ENCODE measurements around the gene LAMA5.

LAMA5 gene

DNA sequence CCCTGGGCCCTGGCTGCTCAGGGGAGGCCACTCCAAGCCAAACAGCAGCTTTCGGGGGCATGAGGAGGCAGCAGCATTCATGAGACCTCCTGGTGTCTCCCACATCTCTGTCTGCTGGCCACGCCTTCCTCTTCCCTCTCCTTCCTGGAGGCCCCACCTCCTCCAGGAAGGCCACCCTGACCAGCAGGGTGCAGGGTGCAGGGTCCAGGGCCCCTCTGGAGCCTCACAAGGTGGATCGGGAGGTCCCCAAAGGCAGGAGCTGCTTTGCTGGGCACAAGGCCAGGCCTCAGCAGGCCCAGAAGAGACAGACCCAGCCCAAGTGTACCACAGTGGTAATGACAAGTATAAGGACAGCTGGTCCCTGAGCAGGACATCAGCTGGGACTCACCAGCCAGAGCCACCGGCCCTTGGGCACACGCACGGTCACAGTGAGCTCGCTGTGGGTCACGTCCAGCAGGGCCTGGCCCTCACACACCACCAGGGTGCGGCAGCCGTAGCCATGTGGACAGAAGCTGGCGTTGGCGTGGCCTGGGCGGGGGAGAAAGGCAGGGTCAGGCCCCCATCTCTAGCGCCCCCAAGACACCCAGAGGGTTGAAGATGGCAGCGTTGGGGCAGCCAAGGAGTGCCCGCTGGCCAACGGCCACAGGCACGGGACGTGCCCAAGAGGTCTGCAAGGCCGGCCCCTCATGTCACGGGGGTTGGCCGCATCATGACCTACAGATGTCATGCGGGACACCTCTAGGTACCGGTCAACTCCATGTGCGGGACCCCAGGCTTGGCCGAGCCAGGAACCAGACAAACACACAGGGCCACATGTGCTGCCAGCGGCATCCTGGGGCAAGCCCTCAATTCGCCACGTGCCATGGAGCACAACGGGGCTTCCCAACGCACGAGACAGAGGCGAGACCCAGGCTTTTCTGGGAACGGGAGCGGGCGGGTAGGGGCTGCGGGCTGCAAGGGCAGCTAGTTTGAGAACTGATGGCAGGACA, 37.4 kb downstream of the LAMA5 start:
- no peaks in the 10 kb centered on the region for H3K9me3 Mint-ChIP-seq (ENCODE audit: low read depth)
- H3K4me1 Mint-ChIP-seq (ENCODE audit: low read depth), result no peaks in the 10 kb centered on the region
- H3K36me3 Mint-ChIP-seq, result no peaks in the 10 kb centered on the region
- H3K4me3 Mint-ChIP-seq, result no peak overlapping the region
- H3K27me3 Mint-ChIP-seq, result no peaks in the 10 kb centered on the region
- H3K27ac Mint-ChIP-seq, result no peak overlapping the region

DNA sequence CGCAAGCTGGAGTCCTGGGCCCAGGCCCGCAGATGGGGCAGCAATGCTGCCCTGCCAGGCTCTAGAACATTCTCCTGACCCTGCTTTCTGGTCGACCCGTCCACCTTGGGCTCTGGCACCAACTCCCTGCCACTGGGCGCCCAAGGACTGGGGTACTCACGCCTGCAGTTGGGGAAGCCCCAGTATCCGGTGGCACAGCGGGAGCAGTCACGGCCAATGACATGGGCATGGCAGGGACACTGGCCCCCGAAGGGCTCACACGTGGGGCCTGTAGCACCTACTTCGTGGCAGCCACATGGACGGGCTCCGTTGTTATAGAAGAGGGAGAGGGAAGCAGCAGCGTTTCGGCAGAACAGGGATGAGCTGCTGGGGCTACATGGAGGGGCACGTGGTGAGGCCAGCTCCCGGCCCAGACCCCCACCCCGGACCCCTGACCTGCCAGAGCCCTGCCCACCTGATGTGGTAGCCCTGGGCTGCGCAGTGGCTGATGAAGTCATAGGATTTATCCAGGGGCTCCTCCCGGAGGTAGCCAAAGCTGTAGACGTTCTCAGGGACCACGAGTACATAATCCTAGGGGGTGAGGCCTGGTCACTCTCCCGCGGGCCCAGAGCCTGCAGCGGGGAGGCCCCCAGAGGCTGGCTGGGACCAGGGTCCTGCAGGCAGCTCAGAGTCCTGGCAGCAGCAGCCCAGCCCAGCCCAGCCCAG, 38.3 kb downstream of the LAMA5 start:
- Mint-ChIP-seq H3K4me3 (no peak overlapping the region), H3K9me3 (ENCODE audit: low read depth) (no peaks in the 10 kb centered on the region), H3K36me3 (no peaks in the 10 kb centered on the region), H3K4me1 (ENCODE audit: low read depth) (no peaks in the 10 kb centered on the region), H3K27me3 (no peaks in the 10 kb centered on the region), H3K27ac (no peak overlapping the region)

DNA sequence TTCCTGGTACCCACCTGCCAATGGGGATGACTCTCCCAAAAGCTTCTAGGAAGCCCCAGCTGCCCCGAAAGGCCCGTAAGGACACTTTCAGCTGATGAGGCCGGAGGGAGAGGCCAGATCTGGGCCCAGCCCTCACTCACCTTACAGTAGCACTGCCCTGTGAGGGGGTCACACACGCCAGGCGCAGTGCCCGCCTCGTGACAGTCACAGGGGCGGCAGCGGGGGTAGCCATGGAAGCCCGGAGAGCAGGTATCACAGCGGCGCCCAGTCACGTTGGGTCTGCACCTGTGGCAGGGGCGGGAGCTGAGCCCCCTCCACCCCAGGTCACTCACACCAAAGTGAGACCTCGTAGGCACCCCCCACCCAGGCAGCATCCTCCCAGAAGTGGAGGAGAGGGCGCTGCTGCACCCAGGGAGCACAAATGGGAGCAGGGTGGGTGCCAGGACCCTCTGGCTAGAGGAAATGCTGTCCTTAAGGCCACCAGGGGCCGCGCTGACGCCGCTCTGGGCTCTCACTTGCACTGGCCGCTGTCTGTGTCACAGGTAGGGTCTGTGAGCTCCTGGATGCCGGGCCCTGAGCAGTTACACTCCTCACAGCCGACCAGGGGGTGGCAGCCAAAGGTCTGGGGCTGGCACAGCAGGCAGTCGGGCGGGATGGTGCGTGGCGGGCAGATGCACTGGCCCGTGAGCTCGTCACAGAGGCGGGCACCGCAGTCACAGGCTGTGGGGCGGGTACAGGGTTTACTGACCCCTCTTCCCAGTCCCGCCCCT, 39.2 kb downstream of the LAMA5 start:
- no peaks in the 10 kb centered on the region for H3K4me1 Mint-ChIP-seq (ENCODE audit: low read depth)
- H3K4me3 Mint-ChIP-seq, result no peak overlapping the region
- H3K27ac Mint-ChIP-seq, result no peak overlapping the region
- H3K36me3 Mint-ChIP-seq, result no peaks in the 10 kb centered on the region
- no peaks in the 10 kb centered on the region for H3K27me3 Mint-ChIP-seq
- no peaks in the 10 kb centered on the region for H3K9me3 Mint-ChIP-seq (ENCODE audit: low read depth)

DNA sequence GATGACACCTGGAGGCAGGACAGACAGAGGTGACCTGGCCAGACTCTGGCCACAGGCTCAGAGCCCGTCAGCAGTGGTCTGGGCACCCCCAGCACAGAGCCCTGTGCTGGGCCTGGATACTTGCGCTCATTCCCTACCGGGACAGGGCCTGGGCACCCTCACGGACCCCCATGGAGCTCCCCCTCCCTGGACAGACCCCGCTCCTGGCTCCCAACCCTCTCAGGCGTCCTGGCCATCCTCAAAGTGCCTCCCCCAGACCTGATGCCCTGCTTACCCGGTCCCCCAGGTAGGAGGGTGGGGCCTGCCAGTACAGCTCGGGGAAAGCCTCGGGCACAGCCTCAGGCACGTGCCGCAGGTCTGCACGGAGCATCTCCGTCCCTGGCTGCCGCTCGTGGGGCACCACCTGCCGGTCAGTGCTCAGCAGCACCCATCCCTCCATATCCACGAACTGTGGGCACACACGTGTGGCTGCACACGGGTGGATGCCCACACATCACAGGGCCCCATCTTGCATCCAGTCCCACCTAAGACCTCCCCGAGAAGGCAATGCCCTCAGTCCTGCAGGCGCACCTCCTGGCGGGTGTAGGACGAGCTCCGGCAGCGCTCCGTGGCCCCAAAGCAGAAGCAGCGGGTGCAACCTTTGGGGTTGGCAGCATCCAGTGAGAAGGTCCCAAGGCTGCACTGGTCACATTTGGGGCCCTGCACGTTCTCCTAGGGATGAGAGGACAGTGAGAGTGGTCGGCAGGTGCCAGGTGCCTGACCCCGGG, 40.0 kb downstream of the LAMA5 start:
- no peaks in the 10 kb centered on the region for H3K4me1 Mint-ChIP-seq (ENCODE audit: low read depth)
- no peak overlapping the region for H3K27ac Mint-ChIP-seq
- no peaks in the 10 kb centered on the region for H3K9me3 Mint-ChIP-seq (ENCODE audit: low read depth)
- H3K36me3 Mint-ChIP-seq, result no peaks in the 10 kb centered on the region
- no peak overlapping the region for H3K4me3 Mint-ChIP-seq
- no peaks in the 10 kb centered on the region for H3K27me3 Mint-ChIP-seq

DNA sequence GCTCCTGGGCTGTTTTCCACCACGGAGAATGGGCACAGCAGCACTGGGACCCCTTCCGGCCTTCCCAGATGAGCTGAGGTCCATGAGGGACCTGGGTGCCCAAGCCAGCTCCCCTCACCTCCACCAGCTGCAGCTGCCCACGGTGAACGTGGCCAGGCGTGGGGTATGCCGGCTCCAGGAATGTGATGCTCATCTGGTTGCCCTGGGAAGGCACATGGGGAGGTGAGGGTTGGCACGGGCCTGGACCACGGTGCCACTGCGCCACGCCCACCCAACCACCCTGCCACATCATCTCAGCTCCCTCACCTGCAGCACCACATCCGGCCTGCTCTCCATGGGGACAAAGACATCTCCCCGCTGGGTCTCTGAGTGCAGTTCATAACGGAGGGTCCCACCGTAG, 40.6 kb downstream of the LAMA5 start:
- H3K27me3 Mint-ChIP-seq, result no peaks in the 10 kb centered on the region
- no peaks in the 10 kb centered on the region for H3K9me3 Mint-ChIP-seq (ENCODE audit: low read depth)
- H3K4me3 Mint-ChIP-seq, result no peak overlapping the region
- no peaks in the 10 kb centered on the region for H3K36me3 Mint-ChIP-seq
- no peaks in the 10 kb centered on the region for H3K4me1 Mint-ChIP-seq (ENCODE audit: low read depth)
- no peak overlapping the region for H3K27ac Mint-ChIP-seq

DNA sequence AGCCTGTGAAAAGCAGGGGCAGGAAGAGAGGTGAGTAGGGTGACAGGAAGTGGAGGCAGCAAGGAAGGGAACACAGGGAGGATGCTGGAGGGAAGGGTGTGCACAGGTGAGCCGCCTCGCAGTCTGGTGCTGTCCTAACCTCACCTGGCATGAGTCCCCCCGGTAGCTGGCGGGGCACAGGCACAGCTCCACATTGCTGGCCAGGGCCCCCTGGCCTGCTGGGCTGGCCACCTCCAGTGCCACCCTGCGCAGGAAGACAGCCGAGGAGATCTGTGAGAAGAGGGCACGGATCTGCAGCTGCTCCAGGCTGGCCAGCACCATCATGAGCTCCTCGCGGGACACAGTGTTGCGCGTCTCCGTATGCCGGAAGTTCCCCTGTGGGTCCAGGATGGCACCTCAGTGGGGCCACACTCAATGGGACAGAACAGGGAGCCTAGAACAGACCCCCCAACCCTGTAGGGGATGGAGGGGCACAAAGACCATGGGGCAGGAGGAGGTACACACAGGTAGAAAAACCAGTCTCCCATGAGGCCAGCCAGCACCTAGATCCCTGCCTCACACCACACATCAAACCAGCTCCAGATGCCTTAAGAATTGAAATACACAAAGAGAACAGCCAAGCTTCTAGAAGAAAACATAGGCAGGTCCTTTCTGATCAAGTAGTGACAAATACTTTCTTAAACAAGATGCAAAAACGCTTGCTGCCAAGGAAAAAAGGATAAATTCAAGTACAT, 41.8 kb downstream of the LAMA5 start:
- Mint-ChIP-seq H3K27me3 (no peaks in the 10 kb centered on the region), H3K4me1 (ENCODE audit: low read depth) (no peaks in the 10 kb centered on the region), H3K27ac (no peak overlapping the region), H3K36me3 (no peaks in the 10 kb centered on the region), H3K9me3 (ENCODE audit: low read depth) (no peaks in the 10 kb centered on the region), H3K4me3 (no peak overlapping the region)

DNA sequence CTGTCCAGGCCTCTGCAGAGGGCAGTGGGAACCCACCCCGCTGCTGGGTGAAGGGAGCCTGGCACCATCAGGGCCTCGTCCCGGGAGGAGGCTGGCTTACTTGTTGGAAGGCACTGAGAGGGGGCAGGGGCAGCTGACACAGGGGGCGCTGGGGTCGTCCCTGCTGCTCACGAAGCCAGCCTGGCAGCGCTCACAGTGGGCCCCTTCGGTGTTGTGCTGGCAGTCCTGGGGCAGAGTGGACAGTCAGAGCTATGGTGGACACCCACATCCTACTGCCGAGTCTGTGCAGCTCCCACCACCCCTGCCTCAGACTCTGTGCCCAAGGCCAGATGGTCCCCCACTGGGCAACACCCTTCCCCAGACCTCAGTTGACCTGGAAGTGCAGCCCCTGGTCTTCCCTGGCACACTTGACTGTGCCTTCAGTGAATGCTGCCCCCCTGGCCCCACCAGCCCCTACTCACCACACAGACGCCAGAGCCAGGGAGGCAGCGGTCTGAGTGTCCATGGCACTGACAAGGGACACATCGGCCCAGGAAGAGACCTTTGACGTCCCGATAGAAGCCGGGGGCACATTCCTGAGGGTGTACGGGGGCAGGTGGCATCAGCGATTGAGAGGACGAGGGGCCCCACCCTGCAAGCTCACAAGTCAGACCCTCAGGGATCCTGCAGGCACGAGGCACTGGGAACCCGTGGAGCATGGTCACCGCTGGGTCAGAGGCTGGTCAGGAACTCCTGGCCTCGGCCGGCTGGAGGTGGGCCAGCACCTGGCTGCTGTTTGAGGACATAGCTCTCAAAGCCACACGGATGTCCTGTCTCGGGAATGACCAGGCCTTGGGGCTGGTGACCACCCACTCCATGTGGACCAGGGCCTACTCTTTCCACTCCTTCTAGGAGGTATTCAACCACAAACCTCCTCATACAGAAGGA, 42.9 kb downstream of the LAMA5 start:
- Mint-ChIP-seq H3K27ac (no peak overlapping the region), H3K36me3 (no peaks in the 10 kb centered on the region), H3K27me3 (no peaks in the 10 kb centered on the region), H3K4me1 (ENCODE audit: low read depth) (no peaks in the 10 kb centered on the region), H3K4me3 (no peak overlapping the region), H3K9me3 (ENCODE audit: low read depth) (no peaks in the 10 kb centered on the region)

DNA sequence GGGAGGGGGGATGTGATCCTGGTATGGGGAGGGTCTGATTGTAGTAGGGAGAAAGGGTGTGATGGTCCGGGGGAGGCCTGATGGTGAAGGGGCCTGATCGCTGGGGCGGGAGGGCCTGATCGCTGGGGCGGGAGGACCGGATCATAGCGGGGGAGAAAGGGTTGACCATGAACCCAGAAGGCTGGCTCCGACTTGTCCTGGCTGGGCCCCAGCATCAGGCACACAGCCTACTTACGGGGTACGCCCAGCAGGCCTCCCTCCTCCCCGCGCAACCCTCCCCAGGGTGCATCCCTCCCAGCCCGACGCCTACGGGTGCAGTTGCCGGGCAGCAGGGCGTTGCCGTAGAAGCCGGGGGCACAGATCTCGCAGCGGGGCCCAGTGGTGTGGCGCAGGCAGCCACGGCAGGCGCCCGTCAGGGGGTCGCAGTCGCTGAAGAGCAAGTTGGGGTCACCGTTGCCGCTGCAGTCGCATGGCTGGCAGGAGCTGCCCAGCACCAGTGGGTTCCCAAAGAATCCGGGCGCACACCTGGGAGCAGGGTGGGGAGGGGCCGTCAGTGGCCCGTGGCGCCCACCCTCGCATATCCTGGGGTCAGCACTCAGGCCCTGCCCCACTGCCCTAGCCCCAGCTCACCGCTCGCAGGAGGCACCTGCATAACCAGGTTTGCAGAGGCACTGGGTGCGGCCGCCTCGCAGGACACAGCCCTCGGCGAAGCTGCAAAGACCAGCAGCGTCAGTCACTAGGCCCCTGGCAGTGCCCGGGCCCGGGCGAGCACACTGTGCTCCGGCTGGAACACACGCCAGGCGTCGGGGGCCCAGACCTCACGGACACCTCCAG, 43.7 kb downstream of the LAMA5 start:
- Mint-ChIP-seq H3K27me3 (no peaks in the 10 kb centered on the region), H3K36me3 (no peaks in the 10 kb centered on the region), H3K9me3 (ENCODE audit: low read depth) (no peaks in the 10 kb centered on the region), H3K4me1 (ENCODE audit: low read depth) (no peaks in the 10 kb centered on the region), H3K27ac (no peak overlapping the region), H3K4me3 (no peak overlapping the region)

DNA sequence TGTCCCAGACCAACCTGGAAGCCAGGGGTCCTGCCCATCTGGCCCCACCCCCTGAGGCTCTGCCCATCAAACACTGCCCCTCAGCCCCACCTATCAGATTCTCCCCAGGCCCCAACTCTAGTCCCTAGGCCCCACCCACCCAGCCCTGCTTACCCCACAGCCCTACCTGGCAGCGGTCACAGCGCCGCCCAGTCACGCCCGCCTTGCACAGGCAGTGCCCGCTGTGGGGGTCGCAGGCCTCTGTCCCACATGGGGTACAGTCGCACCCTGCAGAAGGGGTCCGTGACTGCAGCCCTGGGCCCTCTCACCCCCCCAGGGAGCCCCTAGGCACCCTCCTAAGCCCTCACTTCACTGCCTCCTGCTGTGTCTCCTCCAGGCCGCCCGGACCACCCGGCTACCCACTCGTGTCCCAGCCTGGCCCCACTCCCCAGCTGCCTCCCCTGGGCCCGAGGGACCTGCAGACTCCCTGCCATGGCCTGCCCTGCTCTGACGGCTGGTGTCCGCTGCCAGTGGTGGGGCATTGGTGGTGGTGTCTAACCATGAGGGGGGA, 44.5 kb downstream of the LAMA5 start:
- H3K9me3 Mint-ChIP-seq (ENCODE audit: low read depth), result no peaks in the 10 kb centered on the region
- no peaks in the 10 kb centered on the region for H3K27me3 Mint-ChIP-seq
- no peaks in the 10 kb centered on the region for H3K4me1 Mint-ChIP-seq (ENCODE audit: low read depth)
- H3K4me3 Mint-ChIP-seq, result no peak overlapping the region
- H3K36me3 Mint-ChIP-seq, result no peaks in the 10 kb centered on the region
- no peak overlapping the region for H3K27ac Mint-ChIP-seq

DNA sequence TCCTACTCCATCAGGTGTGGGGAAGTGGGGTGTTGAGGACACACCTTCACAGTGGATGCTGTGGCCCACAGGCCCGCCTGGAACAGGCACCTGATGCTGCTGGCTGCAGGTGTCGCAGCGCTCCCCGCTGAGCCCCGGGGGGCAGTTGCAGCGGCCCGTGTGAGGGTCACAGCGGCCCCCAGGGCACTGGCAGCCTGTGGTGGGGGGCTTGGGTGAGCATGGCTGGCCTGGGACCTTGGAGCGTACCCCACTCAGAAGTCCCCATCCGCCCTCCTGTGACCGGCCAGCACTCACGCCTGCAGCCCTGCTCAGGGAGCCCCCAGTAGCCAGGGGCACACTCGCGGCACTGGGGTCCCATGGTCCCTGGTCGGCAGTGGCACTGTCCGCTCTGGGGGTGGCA, 45.1 kb downstream of the LAMA5 start:
- Mint-ChIP-seq H3K4me1 (ENCODE audit: low read depth) (no peaks in the 10 kb centered on the region), H3K9me3 (ENCODE audit: low read depth) (no peaks in the 10 kb centered on the region), H3K27me3 (no peaks in the 10 kb centered on the region), H3K4me3 (no peak overlapping the region), H3K27ac (no peak overlapping the region), H3K36me3 (no peaks in the 10 kb centered on the region)

DNA sequence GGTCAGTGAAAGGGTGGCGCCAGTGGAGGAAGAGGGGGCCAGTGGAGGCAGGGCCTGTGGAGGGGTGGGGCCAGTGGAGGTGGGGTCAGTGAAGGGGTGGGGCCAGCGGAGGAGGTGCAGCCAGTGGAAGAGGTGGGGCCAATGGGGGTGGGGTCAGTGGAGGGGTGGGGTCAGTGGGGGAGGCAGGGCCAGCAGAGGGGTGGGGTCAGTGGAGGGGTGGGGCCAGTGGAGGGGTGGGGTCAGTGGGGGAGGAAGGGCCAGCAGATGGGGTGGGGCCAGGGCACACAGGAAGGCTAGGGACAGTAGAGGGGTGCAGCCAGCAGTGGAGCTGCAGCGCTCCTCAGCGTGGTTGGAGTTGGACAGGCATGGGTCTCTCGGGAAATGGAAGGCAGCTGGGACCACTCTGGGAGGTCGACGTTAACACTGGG, 45.6 kb downstream of the LAMA5 start:
- H3K9me3 Mint-ChIP-seq (ENCODE audit: low read depth), result no peaks in the 10 kb centered on the region
- H3K27ac Mint-ChIP-seq, result no peak overlapping the region
- no peaks in the 10 kb centered on the region for H3K27me3 Mint-ChIP-seq
- no peaks in the 10 kb centered on the region for H3K4me1 Mint-ChIP-seq (ENCODE audit: low read depth)
- H3K36me3 Mint-ChIP-seq, result no peaks in the 10 kb centered on the region
- no peak overlapping the region for H3K4me3 Mint-ChIP-seq

DNA sequence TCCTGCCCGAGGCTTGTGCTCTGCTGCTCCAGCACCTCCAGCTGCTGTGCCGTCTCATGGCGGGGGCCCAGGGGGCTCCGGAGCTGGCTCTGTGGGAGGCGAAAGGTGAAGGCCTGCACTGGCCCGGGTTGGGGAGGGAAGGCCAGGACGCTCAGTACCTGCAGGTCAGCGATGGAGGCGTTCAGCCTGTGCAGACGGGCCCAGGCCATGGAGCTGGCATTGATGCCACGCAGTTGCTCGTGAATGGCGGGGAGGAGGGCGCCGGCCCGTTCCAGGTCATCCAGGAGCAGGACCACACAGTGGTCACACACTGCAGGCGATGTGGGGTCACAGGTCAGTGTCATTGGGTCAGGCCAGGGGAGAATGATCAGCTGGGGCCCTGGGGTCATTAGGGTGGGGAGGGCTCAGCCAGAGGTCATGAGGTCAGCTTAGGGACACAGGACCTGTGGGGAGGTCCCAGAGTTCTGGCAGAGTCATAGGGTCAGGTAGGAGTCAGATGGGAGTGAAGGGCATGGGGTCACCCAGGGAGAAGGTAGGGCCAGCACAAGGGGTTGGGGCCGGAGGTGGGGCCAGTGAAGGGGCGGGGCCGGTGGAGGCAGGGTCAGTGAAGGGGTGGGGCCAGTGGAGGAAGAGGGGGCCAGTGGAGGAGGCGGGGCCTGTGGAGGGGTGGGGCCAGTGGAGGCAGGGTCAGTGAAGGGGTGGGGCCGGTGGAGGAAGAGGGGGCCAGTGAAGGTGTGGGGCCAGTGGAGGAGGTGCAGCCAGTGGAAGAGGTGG, 46.3 kb downstream of the LAMA5 start:
- no peak overlapping the region for H3K27ac Mint-ChIP-seq
- H3K36me3 Mint-ChIP-seq, result no peaks in the 10 kb centered on the region
- no peak overlapping the region for H3K4me3 Mint-ChIP-seq
- no peaks in the 10 kb centered on the region for H3K27me3 Mint-ChIP-seq
- no peaks in the 10 kb centered on the region for H3K4me1 Mint-ChIP-seq (ENCODE audit: low read depth)
- H3K9me3 Mint-ChIP-seq (ENCODE audit: low read depth), result no peaks in the 10 kb centered on the region
